Cardiac muscle cell (in vitro differentiated cells and primary cell): ENCODE measurements around the gene CPEB1. TPM values are rescaled to one million over a fixed set of nuclear protein-coding genes. Genes with fewer than 3 reads are reported as not detected.

Experiments
- DNase-seq, 2 donors: peaks; one replicate each; pipeline versions ENCODE4 v3.0.0 to v3.0.0-alpha.2; 2010 to 2017; ENCODE audit warnings: low read depth in 1 of 2, low spot score in 1 of 2
- H3K27ac ChIP-seq: fragments of 200-600 bp; sonication (generic); 2 replicates; pipeline ENCODE4 v1.5.1; 2016
- H3K27me3 ChIP-seq: fragments of 200-600 bp; sonication (generic); 2 replicates; pipeline ENCODE4 v1.6.0; 2016; ENCODE audit warnings: control low read depth
- H3K36me3 ChIP-seq: fragments of 200-600 bp; sonication (generic); 2 replicates; pipeline ENCODE4 v1.5.1; 2016; ENCODE audit warnings: control low read depth
- H3K4me1 ChIP-seq: fragments of 200-600 bp; sonication (generic); 2 replicates; pipeline ENCODE4 v1.8.1; 2017; ENCODE audit warnings: low read depth, mild to moderate bottlenecking, mixed run types
- H3K4me3 ChIP-seq: fragments of 200-600 bp; sonication (generic); 2 replicates; pipeline ENCODE4 v1.5.1; 2016; ENCODE audit warnings: mild to moderate bottlenecking
- H3K9me3 ChIP-seq: fragments of 200-600 bp; sonication (generic); 2 replicates; pipeline ENCODE4 v1.5.1; 2017; ENCODE audit warnings: low read depth, mild to moderate bottlenecking, control low read depth
- polyA plus RNA-seq: library from polyadenylated mRNA; unstranded; fragments of >200 nt; fragmentation: Nextera tagmentation; extraction: Ambion mirVana; gene quantifications from 2 replicates; pipeline ENCODE4 v1.2.1, GENCODE V29; 2016
- total RNA-seq: library from RNA; depleted of rRNA; stranded (reverse); fragments of >200 nt; gene quantifications from 2 replicates; pipeline ENCODE4 v1.2.3, GENCODE V29; 2016
- TF ChIP-seq, protein P1 (sequence below): IDR thresholded peaks from 2 replicates; pipeline ENCODE4 v1.5.1; 2012; ENCODE audit warnings: low read depth, mild to moderate bottlenecking, low read length

CPEB1 gene
- total and polyA plus RNA-seq, 2 experiments from 2014 or later: 1.9 to 2.3 TPM

GRCh38 chr15:82553846-82554245 lies 93.3 kb downstream of the CPEB1 start:
- DNase-seq: no peak
- TF ChIP-seq, protein P1, sequence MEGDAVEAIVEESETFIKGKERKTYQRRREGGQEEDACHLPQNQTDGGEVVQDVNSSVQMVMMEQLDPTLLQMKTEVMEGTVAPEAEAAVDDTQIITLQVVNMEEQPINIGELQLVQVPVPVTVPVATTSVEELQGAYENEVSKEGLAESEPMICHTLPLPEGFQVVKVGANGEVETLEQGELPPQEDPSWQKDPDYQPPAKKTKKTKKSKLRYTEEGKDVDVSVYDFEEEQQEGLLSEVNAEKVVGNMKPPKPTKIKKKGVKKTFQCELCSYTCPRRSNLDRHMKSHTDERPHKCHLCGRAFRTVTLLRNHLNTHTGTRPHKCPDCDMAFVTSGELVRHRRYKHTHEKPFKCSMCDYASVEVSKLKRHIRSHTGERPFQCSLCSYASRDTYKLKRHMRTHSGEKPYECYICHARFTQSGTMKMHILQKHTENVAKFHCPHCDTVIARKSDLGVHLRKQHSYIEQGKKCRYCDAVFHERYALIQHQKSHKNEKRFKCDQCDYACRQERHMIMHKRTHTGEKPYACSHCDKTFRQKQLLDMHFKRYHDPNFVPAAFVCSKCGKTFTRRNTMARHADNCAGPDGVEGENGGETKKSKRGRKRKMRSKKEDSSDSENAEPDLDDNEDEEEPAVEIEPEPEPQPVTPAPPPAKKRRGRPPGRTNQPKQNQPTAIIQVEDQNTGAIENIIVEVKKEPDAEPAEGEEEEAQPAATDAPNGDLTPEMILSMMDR: no peak
- Histone ChIP-seq H3K4me1 (no peaks in the 10 kb centered on the region), H3K9me3 (no peaks in the 10 kb centered on the region), H3K4me3 (no peak overlapping the region), H3K36me3 (no peaks in the 10 kb centered on the region), H3K27ac (no peak overlapping the region), H3K27me3 (no peaks in the 10 kb centered on the region)

DNA sequence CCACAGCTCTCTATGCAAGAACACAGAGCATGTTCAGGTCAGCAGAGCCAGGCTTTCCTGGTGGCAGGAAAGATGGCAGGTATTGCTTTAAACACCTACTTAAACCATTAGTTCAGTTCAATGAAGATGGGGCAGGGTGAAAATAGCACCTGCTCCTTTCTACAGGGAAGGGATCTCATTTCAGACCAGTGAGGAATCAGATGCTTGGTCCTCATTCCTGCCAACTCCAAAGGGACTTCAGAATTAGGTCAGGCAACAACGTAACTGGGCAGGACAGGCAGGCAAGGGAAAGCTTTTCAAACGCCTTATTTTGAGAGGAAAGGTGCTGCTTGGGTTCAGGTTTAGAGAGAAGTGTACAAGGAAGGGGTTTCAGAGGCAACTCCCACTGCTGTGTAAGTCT lies 94.3 kb downstream of the CPEB1 start:
- H3K27ac ChIP-seq: no peak overlapping the region
- no peaks in the 10 kb centered on the region for H3K9me3 ChIP-seq
- TF ChIP-seq, protein P1: no peak
- H3K27me3 ChIP-seq: no peaks in the 10 kb centered on the region
- no peak for DNase-seq
- H3K4me1 ChIP-seq: no peaks in the 10 kb centered on the region
- no peaks in the 10 kb centered on the region for H3K36me3 ChIP-seq
- no peak overlapping the region for H3K4me3 ChIP-seq

DNA sequence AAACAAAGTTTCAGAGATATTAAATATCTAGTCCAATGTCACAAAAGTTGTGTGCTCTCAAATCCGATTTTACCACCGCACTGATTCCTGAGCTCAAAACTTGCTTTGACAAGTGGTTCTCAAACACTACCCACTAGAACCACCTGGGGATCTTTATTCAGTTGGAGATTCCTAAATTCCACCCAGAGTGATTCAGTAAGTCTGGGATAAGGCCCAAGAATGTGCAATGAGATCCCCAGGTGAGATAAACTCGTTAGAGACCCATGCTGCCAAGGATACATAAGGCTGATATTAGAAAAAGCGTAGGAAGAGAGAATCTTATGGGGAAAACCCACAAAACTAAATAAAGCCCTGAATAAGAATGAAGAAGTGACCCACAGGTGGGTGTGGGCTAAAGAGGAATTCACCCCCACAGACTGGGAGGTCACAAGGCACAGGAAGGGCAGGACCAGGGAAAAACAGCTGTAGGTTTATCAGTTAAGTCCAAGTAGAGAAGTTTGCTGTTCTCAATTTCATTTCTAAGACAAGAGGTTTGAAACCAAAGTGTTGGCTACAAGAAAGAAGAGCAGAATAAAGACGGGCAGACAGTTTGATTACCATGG lies 95.4 kb downstream of the CPEB1 start:
- Histone ChIP-seq H3K27ac (no peak overlapping the region), H3K36me3 (no peaks in the 10 kb centered on the region), H3K27me3 (no peaks in the 10 kb centered on the region), H3K9me3 (no peaks in the 10 kb centered on the region), H3K4me1 (no peaks in the 10 kb centered on the region), H3K4me3 (no peak overlapping the region)
- TF ChIP-seq, protein P1: no peak
- DNase-seq: no peak

- no peaks in the 10 kb centered on the region for H3K4me1 ChIP-seq
- H3K9me3 ChIP-seq: no peaks in the 10 kb centered on the region
- H3K4me3 ChIP-seq: no peak overlapping the region
- no peak for DNase-seq
- H3K36me3 ChIP-seq: no peaks in the 10 kb centered on the region
- no peak overlapping the region for H3K27ac ChIP-seq
- TF ChIP-seq, protein P1: no peak
- no peaks in the 10 kb centered on the region for H3K27me3 ChIP-seq
Measured at GRCh38 chr15:82549199-82549665, 97.9 kb downstream of the CPEB1 start.

GRCh38 chr15:82548700-82549099 lies 98.5 kb downstream of the CPEB1 start:
- Histone ChIP-seq H3K4me1 (no peaks in the 10 kb centered on the region), H3K27me3 (no peaks in the 10 kb centered on the region), H3K4me3 (no peak overlapping the region), H3K9me3 (no peaks in the 10 kb centered on the region), H3K27ac (no peak overlapping the region), H3K36me3 (no peaks in the 10 kb centered on the region)
- TF ChIP-seq, protein P1: no peak
- DNase-seq: no peak

GRCh38 chr15:82545478-82545877 lies 101.7 kb downstream of the CPEB1 start:
- H3K27ac ChIP-seq: no peak overlapping the region
- H3K4me3 ChIP-seq: no peak overlapping the region
- no peak for DNase-seq
- no peaks in the 10 kb centered on the region for H3K36me3 ChIP-seq
- no peaks in the 10 kb centered on the region for H3K27me3 ChIP-seq
- H3K4me1 ChIP-seq: peaks cover 3% of the 10 kb centered on the region
- TF ChIP-seq, protein P1: no peak
- H3K9me3 ChIP-seq: no peaks in the 10 kb centered on the region
